Heart left ventricle (tissue), 16 donors: ENCODE results near the gene CFAP65. TPM values are rescaled to one million over a fixed set of nuclear protein-coding genes. Genes with fewer than 3 reads are reported as not detected.

ENCODE experiments used
- ATAC-seq, 4 donors: fragments of 200-7000 bp; cut with Tn5 transposase; one replicate each; pipeline ENCODE4 v1.9.1; 2020 to 2022; ENCODE audit warnings: moderate library complexity in 4 of 4, mild to moderate bottlenecking in 3 of 4, moderate number of reproducible peaks in 1 of 4
- DNase-seq, 5 donors: peaks; one replicate each; pipeline ENCODE4 v3.0.0-alpha.2; 2020
- H3K27ac ChIP-seq, 12 donors: fragments of 200-600 bp; sonication (generic) in 4 of 12; one replicate each; pipeline versions ENCODE4 v1.5.0 to v1.8.0; 2016 to 2022; ENCODE audit warnings: mild to moderate bottlenecking in 2 of 12
- H3K27me3 ChIP-seq, 9 donors: fragments of 200-600 bp; sonication (generic) in 2 of 9; one replicate each; pipeline versions ENCODE4 v1.5.1 to v1.8.0; 2016 to 2022; ENCODE audit warnings: mild to moderate bottlenecking in 3 of 9
- H3K36me3 ChIP-seq, 9 donors: fragments of 200-600 bp; sonication (generic) in 2 of 9; one replicate each; pipeline versions ENCODE4 v1.5.0 to v1.8.0; 2018 to 2022; ENCODE audit warnings: mild to moderate bottlenecking in 2 of 9
- H3K4me1 ChIP-seq, 12 donors: fragments of 200-600 bp; sonication (generic) in 4 of 12; one replicate each; pipeline versions ENCODE4 v1.5.0 to v1.8.0; 2016 to 2022; ENCODE audit warnings: mild to moderate bottlenecking in 3 of 12
- H3K4me3 ChIP-seq, 12 donors: fragments of 200-600 bp; sonication (generic) in 4 of 12; one replicate each; pipeline versions ENCODE4 v1.5.0 to v1.8.0; 2017 to 2022; ENCODE audit warnings: mild to moderate bottlenecking in 9 of 12, moderate library complexity in 4 of 12
- H3K9me3 ChIP-seq, 12 donors: fragments of 200-600 bp; sonication (generic) in 4 of 12; one replicate each; pipeline versions ENCODE4 v1.5.0 to v1.8.0; 2016 to 2022; ENCODE audit warnings: mild to moderate bottlenecking in 1 of 12
- CTCF ChIP-seq, 12 donors: fragments of 200-600 bp; sonication (generic) in 4 of 12; IDR thresholded peaks; one replicate each; pipeline versions ENCODE4 v1.5.0 to v1.8.0; 2018 to 2022; ENCODE audit warnings: antibody characterized with exemption in 12 of 12, mild to moderate bottlenecking in 5 of 12
- POLR2A ChIP-seq, 2 donors: fragments of 450-650 bp; IDR thresholded peaks; one replicate each; pipeline ENCODE4 v1.6.1; 2017; ENCODE audit warnings: antibody characterized with exemption in 2 of 2, mild to moderate bottlenecking in 2 of 2, moderate library complexity in 2 of 2
- WGBS, 4 donors: extraction: QIAGEN DNeasy Blood & Tissue Kit in 2 of 4; methylation state at CpG; one replicate each; pipeline versions ENCODE4 v1.1.5 to v1.1.7; 2013 to 2018; 5-methylcytosine and 5-hydroxymethylcytosine counted together
- intact Hi-C, 10 donors: fragments of 100-400 bp; cut with DNase I; formaldehyde crosslinking; loops; one replicate each; pipeline versions ENCODE4 v1.11.1 to v1.14.2; 2022
- polyA plus RNA-seq, 2 donors: library from polyadenylated mRNA; stranded (reverse); fragments of 200-250 nt; gene quantifications; one replicate each; pipeline ENCODE4 v1.2.3, GENCODE V29; 2013
- total RNA-seq, 9 donors: library from RNA; depleted of rRNA in 2 of 9; stranded (reverse); fragments of >200 nt in 2 of 9; fragmentation: NEBNext Ultra II Directional in 3 of 9; extraction: Animal tissue kit (Norgen Biotek cat#: 25700) in 3 of 9; gene quantifications; one replicate each; pipeline versions ENCODE4 v1.1.0 to v1.2.4, GENCODE V29; 2016 to 2023
- donor health status: ischemic (EF 13 %, LVEDD 7.1; RV severe dilation, severe dysfunction).
- donor health status: healthy with polysubstance abuse.
- donor health status: DM: no; HTN: yes; CAD: no.
- donor health status: DM: no; HTN: no; CAD: no.
- donor health status: ischemic (EF 25% LVEDD 6.9; RV normal size, moderate dysfunction).
- donor health status: ischemic (EF 25% LVEDD 5.7; RV mildly dilated, moderate dysfunction).
- donor health status: healthy.
- donor health status: DM: yes; HTN: yes; CAD: no.
- donor health status: ischemic (EF 35%, LVEDD 5.7; RV mildly dilated, moderate dysfunction).
- donor health status: nonischemic (EF 11% LVEDD 7.7; RV severe dilation, severe dysfunction).
- donor health status: DM: yes; HTN: yes; CAD: no.
- donor health status: PGD.
- donor health status: ischemic (EF 29% LVEDD 5.4; RV normal size, mild dysfunction).
- donor health status: nonischemic (EF 23%, LVEDD 6.1; RV moderate dilation, normal function).

CFAP65 gene
- total and polyA plus RNA-seq, 11 donors: 0.04 TPM; not detected in 10

GRCh38 chr2:219018726-219019125, 22.6 kb downstream of the CFAP65 start:
- DNase-seq (no peak), ATAC-seq (no peak)
- Histone ChIP-seq H3K4me3 (no peak overlapping the region), H3K27me3 (peaks cover 0 to 25% (median 0%) of the 10 kb centered on the region in 9 donors), H3K36me3 (no peaks in the 10 kb centered on the region), H3K4me1 (no peaks in the 10 kb centered on the region), H3K9me3 (no peaks in the 10 kb centered on the region), H3K27ac (no peak overlapping the region)
- TF ChIP-seq POLR2A (IDR thresholded peaks at IDR 0.05): no peak
- no peak for TF ChIP-seq CTCF (IDR thresholded peaks at IDR 0.05)
- intact Hi-C loops: no loop called here
- 82 to 86% (median 83%) methylated on average over 8 to 10 of the region's 10 CpGs for WGBS, 4 donors

GRCh38 chr2:219018286-219018685, 23.0 kb downstream of the CFAP65 start:
- no peak overlapping the region for H3K27ac ChIP-seq
- intact Hi-C loops: no loop called here
- peaks cover 0 to 29% (median 0%) of the 10 kb centered on the region in 9 donors for H3K27me3 ChIP-seq
- H3K4me1 ChIP-seq: no peaks in the 10 kb centered on the region
- no peak for DNase-seq
- H3K4me3 ChIP-seq: no peak overlapping the region
- H3K36me3 ChIP-seq: no peaks in the 10 kb centered on the region
- 81 to 88% (median 86%) methylated on average over 6 to 7 of the region's 7 CpGs for whole genome bisulfite sequencing, 4 donors
- no peak for ATAC-seq
- no peak for TF ChIP-seq POLR2A (IDR thresholded peaks at IDR 0.05)
- TF ChIP-seq CTCF (IDR thresholded peaks at IDR 0.05): no peak
- H3K9me3 ChIP-seq: no peaks in the 10 kb centered on the region

- DNase-seq (no peak), ATAC-seq (peak in 1 of 4 donors; percentile 19)
- 69 to 75% (median 71%) methylated on average over 14 of the region's 14 CpGs for whole genome bisulfite sequencing, 4 donors
- intact Hi-C loops: no loop called here
- no peak for TF ChIP-seq CTCF (IDR thresholded peaks at IDR 0.05)
- TF ChIP-seq POLR2A (IDR thresholded peaks at IDR 0.05): no peak
- Histone ChIP-seq H3K36me3 (no peaks in the 10 kb centered on the region), H3K27ac (no peak overlapping the region), H3K9me3 (no peaks in the 10 kb centered on the region), H3K4me3 (no peak overlapping the region), H3K4me1 (no peaks in the 10 kb centered on the region), H3K27me3 (peaks cover 0 to 29% (median 0%) of the 10 kb centered on the region in 9 donors)
These were observed 23.9 kb downstream of the CFAP65 start for GRCh38 chr2:219017201-219017931.

- Histone ChIP-seq H3K27ac (no peak overlapping the region), H3K9me3 (no peaks in the 10 kb centered on the region), H3K36me3 (no peaks in the 10 kb centered on the region), H3K27me3 (peaks cover 0 to 34% (median 0%) of the 10 kb centered on the region in 9 donors), H3K4me3 (no peak overlapping the region), H3K4me1 (no peaks in the 10 kb centered on the region)
- 85 to 93% (median 90%) methylated on average over 11 of the region's 11 CpGs for WGBS, 4 donors
- TF ChIP-seq CTCF (IDR thresholded peaks at IDR 0.05): no peak
- TF ChIP-seq POLR2A (IDR thresholded peaks at IDR 0.05): no peak
- intact Hi-C loops: no loop called here
- ATAC-seq (no peak), DNase-seq (no peak)
These were observed 24.6 kb downstream of the CFAP65 start for GRCh38 chr2:219016721-219017120.
